PC-9 (cell line): Measurements from ENCODE around the gene CIITA. TPM values are rescaled to one million over a fixed set of nuclear protein-coding genes. Genes with fewer than 3 reads are reported as not detected.

Source experiments
- BruUV-seq: library from RNA; stranded (reverse); fragments of 400-500 nt; replicated peaks from 2 replicates; lab custom pipeline; 2021; lab: Mats Ljungman, UMichigan
- CTCF ChIA-PET: fragments of 300-600 bp; sonication (Branson Sonifier 250); formaldehyde crosslinking; loops from one replicate; lab custom pipeline; 2022; ENCODE audit warnings: antibody characterized with exemption; lab: Charles Lee
- POLR2A ChIA-PET: fragments of 300-600 bp; sonication (Branson Sonifier 250); formaldehyde crosslinking; loops from one replicate; lab custom pipeline; 2022; ENCODE audit warnings: antibody characterized with exemption; ENCODE audit not compliant: unreplicated experiment; lab: Charles Lee
- DNase-seq, 2 experiments: peaks; one replicate each; pipeline versions ENCODE4 v3.0.0 to v3.0.0-alpha.2; 2015 to 2022; ENCODE audit warnings: mixed read lengths in 1 of 2
- H2AFZ ChIP-seq: fragments of 200-600 bp; sonication (generic); 2 replicates; pipeline ENCODE4 v1.8.1; 2017; ENCODE audit warnings: antibody characterized with exemption
- H3F3A ChIP-seq: fragments of 200-600 bp; sonication (generic); 2 replicates; pipeline ENCODE4 v1.8.1; 2017; ENCODE audit warnings: antibody characterized with exemption, mild to moderate bottlenecking, low read depth; ENCODE audit not compliant: insufficient read depth
- H3K27ac ChIP-seq: fragments of 200-600 bp; sonication (generic); 2 replicates; pipeline ENCODE4 v1.6.1; 2016; ENCODE audit warnings: mixed run types
- H3K27me3 ChIP-seq: fragments of 200-600 bp; sonication (generic); 2 replicates; pipeline ENCODE4 v1.6.1; 2016; ENCODE audit warnings: low read depth, mixed run types; ENCODE audit not compliant: insufficient read depth
- H3K36me3 ChIP-seq: fragments of 200-600 bp; sonication (generic); 2 replicates; pipeline ENCODE4 v1.6.1; 2016; ENCODE audit warnings: low read depth, mixed run types
- H3K4me1 ChIP-seq: fragments of 200-600 bp; sonication (generic); replicated peaks from 2 replicates; pipeline ENCODE4 v1.6.1; 2016; ENCODE audit warnings: mixed run types; ENCODE audit not compliant: insufficient read depth
- H3K4me2 ChIP-seq: fragments of 200-600 bp; sonication (generic); 2 replicates; pipeline ENCODE4 v1.6.1; 2017; ENCODE audit warnings: mixed run types
- H3K4me3 ChIP-seq: fragments of 200-600 bp; sonication (generic); 2 replicates; pipeline ENCODE4 v1.6.1; 2016; ENCODE audit warnings: mixed run types
- H3K79me2 ChIP-seq: fragments of 200-600 bp; sonication (generic); 2 replicates; pipeline ENCODE4 v1.6.1; 2017; ENCODE audit warnings: low read depth, mixed run types
- H3K9me2 ChIP-seq: fragments of 200-600 bp; sonication (generic); 2 replicates; pipeline ENCODE4 v1.8.1; 2017; ENCODE audit warnings: mild to moderate bottlenecking; ENCODE audit not compliant: insufficient read depth
- H3K9me3 ChIP-seq: fragments of 200-600 bp; sonication (generic); 2 replicates; pipeline ENCODE4 v1.8.1; 2016; ENCODE audit warnings: low read depth; ENCODE audit not compliant: insufficient read depth
- H4K20me1 ChIP-seq: fragments of 200-600 bp; sonication (generic); 2 replicates; pipeline ENCODE4 v1.8.1; 2017; ENCODE audit not compliant: insufficient read depth
- EZH2 ChIP-seq: fragments of 200-600 bp; sonication (generic); IDR thresholded peaks from 2 replicates; pipeline ENCODE4 v1.8.0; 2017; ENCODE audit warnings: antibody characterized with exemption, low read depth
- intact Hi-C: fragments of 100-400 bp; cut with micrococcal nuclease; formaldehyde crosslinking; loops from one replicate; pipeline ENCODE4 v1.10.0; 2022; ENCODE audit not compliant: unreplicated experiment
- total RNA-seq: library from RNA; stranded (reverse); gene quantifications from 2 replicates; pipeline ENCODE4 v1.2.3, GENCODE V29; 2021
- TF ChIP-seq, protein P1 (sequence below): fragments of 200-600 bp; sonication (generic); conservative IDR thresholded peaks from 2 replicates; pipeline ENCODE4 v1.6.1; 2017; ENCODE audit warnings: mixed run types, antibody characterized with exemption, mild to moderate bottlenecking, moderate library complexity

CIITA gene
- total RNA-seq, 1 experiment from 2014 or later = 1.7 TPM

DNA sequence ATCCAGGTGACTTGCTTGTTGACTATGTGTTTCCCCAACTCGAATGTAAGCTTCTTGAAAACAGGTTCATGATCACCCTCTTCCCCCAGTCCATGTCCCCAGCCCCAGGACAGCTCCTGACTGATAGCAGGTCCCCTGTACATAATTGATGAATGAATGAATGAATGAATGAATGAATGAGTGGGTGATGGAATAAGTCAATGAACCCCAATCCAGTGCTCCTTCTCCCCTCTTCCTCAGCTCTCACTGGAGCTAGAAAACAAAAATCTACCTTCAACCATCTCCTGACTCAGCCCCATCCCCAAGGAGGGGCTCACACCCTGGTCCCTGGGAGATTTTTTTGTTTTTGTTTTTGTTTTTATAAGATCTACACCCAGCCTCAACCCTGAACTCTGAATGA lies 42.2 kb upstream of the CIITA start:
- Histone ChIP-seq H3K4me2 (no peak overlapping the region), H3K79me2 (no peaks in the 10 kb centered on the region), H2AFZ (no peak overlapping the region), H3K27ac (no peak overlapping the region), H3F3A (no peaks in the 10 kb centered on the region), H3K9me3 (no peaks in the 10 kb centered on the region), H3K36me3 (no peaks in the 10 kb centered on the region), H3K27me3 (peaks cover 12% of the 10 kb centered on the region), H3K4me3 (no peak overlapping the region), H4K20me1 (no peaks in the 10 kb centered on the region), H3K4me1 (no peaks in the 10 kb centered on the region), H3K9me2 (no peaks in the 10 kb centered on the region)
- intact Hi-C loops = no loop called here
- TF ChIP-seq EZH2 = no peak
- TF ChIP-seq, protein P1, sequence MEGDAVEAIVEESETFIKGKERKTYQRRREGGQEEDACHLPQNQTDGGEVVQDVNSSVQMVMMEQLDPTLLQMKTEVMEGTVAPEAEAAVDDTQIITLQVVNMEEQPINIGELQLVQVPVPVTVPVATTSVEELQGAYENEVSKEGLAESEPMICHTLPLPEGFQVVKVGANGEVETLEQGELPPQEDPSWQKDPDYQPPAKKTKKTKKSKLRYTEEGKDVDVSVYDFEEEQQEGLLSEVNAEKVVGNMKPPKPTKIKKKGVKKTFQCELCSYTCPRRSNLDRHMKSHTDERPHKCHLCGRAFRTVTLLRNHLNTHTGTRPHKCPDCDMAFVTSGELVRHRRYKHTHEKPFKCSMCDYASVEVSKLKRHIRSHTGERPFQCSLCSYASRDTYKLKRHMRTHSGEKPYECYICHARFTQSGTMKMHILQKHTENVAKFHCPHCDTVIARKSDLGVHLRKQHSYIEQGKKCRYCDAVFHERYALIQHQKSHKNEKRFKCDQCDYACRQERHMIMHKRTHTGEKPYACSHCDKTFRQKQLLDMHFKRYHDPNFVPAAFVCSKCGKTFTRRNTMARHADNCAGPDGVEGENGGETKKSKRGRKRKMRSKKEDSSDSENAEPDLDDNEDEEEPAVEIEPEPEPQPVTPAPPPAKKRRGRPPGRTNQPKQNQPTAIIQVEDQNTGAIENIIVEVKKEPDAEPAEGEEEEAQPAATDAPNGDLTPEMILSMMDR = no peak
- POLR2A ChIA-PET = no interaction called here
- CTCF ChIA-PET = no interaction called here
- no TSS peak for BruUV-seq
- no peak for DNase-seq

DNA sequence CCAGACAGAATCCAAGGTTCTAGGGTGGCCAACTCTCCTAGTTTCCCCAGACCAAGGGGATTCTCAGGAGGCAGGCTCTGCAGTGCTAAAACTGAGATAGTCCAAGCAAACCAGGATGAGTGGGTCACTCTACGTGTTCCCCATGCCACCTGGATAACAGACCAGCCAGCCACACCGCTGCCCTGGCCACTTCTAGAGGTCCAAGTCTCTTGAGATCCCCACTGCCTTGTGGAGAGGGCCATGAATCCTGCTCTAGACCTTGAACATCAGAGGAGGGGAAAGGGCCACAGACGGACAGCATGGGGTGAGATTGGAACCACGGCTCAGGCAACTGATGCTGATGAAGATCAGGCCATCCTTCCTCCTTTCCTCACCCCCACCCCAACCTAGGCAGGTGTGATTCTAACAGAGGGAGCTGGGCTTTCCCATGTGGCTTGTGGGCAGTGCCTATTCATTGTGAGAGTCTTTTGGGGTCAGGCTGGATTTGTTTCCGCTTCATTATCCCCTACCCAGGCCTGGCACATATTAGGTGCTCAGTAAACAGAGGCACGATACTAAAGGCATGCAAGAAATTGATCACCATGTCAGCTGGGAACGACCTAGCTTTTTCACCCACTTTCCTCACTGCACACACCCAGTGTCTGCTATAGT lies 41.6 kb upstream of the CIITA start:
- BruUV-seq = no TSS peak
- POLR2A ChIA-PET = interaction anchor here (0.6 kb wide), 1 partner anchor 565 kb away, joined by 4 read pairs; no protein-coding TSS in a partner anchor
- H3K4me1 ChIP-seq = no peaks in the 10 kb centered on the region
- no peak overlapping the region for H3K4me3 ChIP-seq
- H3F3A ChIP-seq = no peaks in the 10 kb centered on the region
- DNase-seq = no peak
- no peaks in the 10 kb centered on the region for H3K79me2 ChIP-seq
- H3K27me3 ChIP-seq = peaks cover 13% of the 10 kb centered on the region
- H3K27ac ChIP-seq = no peak overlapping the region
- H3K9me3 ChIP-seq = no peaks in the 10 kb centered on the region
- H3K36me3 ChIP-seq = no peaks in the 10 kb centered on the region
- CTCF ChIA-PET = no interaction called here
- H4K20me1 ChIP-seq = no peaks in the 10 kb centered on the region
- TF ChIP-seq EZH2 = no peak
- TF ChIP-seq, protein P1 = no peak
- no peak overlapping the region for H3K4me2 ChIP-seq
- intact Hi-C loops = no loop called here
- no peaks in the 10 kb centered on the region for H3K9me2 ChIP-seq
- H2AFZ ChIP-seq = no peak overlapping the region

DNA sequence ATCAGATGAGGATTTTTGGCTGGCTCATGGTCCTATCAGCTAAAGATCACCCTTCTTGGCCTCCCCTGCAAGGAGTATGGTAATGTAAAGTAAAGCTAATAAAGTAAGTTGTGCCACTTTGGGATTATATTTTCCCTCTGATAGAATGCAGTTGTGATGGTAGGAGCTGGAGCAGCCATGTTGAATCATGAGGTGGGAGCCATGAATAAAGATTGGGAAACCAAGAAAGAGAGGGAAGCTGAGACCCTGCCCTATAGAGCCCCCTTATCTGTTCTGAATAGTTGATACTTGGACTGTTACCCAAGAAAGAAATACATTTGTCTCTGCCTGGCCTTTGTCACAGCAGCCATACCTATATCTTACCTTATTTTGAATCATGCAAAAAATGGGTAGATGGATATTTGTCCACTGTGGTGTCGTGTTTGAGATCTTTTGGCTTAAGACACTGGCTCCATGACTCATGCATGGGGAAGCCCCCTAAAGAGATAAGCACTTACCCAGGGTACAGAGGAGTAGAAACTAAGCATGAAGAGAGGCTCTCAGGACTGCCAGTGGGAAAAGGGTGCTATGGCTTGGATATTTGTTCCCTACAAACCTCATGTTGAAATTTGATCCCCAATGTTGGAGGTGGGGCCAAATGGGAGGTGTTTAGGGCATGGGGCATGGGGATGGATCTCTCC lies 40.7 kb upstream of the CIITA start:
- Histone ChIP-seq H3K9me2 (no peaks in the 10 kb centered on the region), H2AFZ (no peak overlapping the region), H3K79me2 (no peaks in the 10 kb centered on the region), H3K27ac (no peak overlapping the region), H3K9me3 (no peaks in the 10 kb centered on the region), H3K4me1 (no peaks in the 10 kb centered on the region), H4K20me1 (no peaks in the 10 kb centered on the region), H3F3A (no peaks in the 10 kb centered on the region), H3K36me3 (no peaks in the 10 kb centered on the region), H3K27me3 (peaks cover 20% of the 10 kb centered on the region), H3K4me2 (no peak overlapping the region), H3K4me3 (no peak overlapping the region)
- ChIA-PET CTCF (no interaction called here), POLR2A (interaction anchor here (0.6 kb wide), 1 partner anchor 564 kb away, joined by 4 read pairs; no protein-coding TSS in a partner anchor)
- TF ChIP-seq EZH2 = no peak
- TF ChIP-seq, protein P1 = no peak
- no TSS peak for BruUV-seq
- intact Hi-C loops = no loop called here
- DNase-seq = no peak
